ENCODE results near the gene CDC45.
"Not testable (repeated sequence)": the region's sequence is repeated elsewhere in the genome, so short reads cannot be mapped to it uniquely, and the experiment has no call there.

Gene CDC45

GRCh38 chr22:19533857-19534256 lies 54.1 kb downstream of the CDC45 start:
- FAIRE-seq = no peak

- no peak for FAIRE-seq
These were observed 55.3 kb downstream of the CDC45 start for GRCh38 chr22:19535001-19535400.

GRCh38 chr22:19536564-19536963 lies 56.8 kb downstream of the CDC45 start:
- FAIRE-seq = no peak

- FAIRE-seq = no peak
These were observed 58.3 kb downstream of the CDC45 start for GRCh38 chr22:19537941-19538488.

- no peak for FAIRE-seq
These were observed 60.7 kb downstream of the CDC45 start for GRCh38 chr22:19540394-19540793.

GRCh38 chr22:19543970-19544708 lies 64.4 kb downstream of the CDC45 start:
- no peak for FAIRE-seq

GRCh38 chr22:19545935-19546207 lies 66.2 kb downstream of the CDC45 start:
- no peak for FAIRE-seq

GRCh38 chr22:19546680-19547079 lies 67.0 kb downstream of the CDC45 start:
- no peak for FAIRE-seq

GRCh38 chr22:19547620-19548019 lies 67.9 kb downstream of the CDC45 start:
- FAIRE-seq = no peak

- FAIRE-seq = not testable (repeated sequence)
These were observed 68.7 kb downstream of the CDC45 start for GRCh38 chr22:19548427-19548826.

- no peak for FAIRE-seq
These were observed 69.2 kb downstream of the CDC45 start for GRCh38 chr22:19548964-19549363.

- FAIRE-seq = no peak
These were observed 69.7 kb downstream of the CDC45 start for GRCh38 chr22:19549428-19549827.

- no peak for FAIRE-seq
These were observed 70.7 kb downstream of the CDC45 start for GRCh38 chr22:19550382-19550781.

- FAIRE-seq = no peak
These were observed 73.5 kb downstream of the CDC45 start for GRCh38 chr22:19553201-19553600.

GRCh38 chr22:19554834-19555404 lies 75.2 kb downstream of the CDC45 start:
- FAIRE-seq = no peak

GRCh38 chr22:19555651-19556050 lies 75.9 kb downstream of the CDC45 start:
- FAIRE-seq = no peak

- no peak for FAIRE-seq
These were observed 77.3 kb downstream of the CDC45 start for GRCh38 chr22:19556963-19557545.

- FAIRE-seq = no peak
These were observed 79.6 kb downstream of the CDC45 start for GRCh38 chr22:19559324-19559811.

- no peak for FAIRE-seq
These were observed 80.2 kb downstream of the CDC45 start for GRCh38 chr22:19559956-19560355.

GRCh38 chr22:19565382-19566278 lies 85.9 kb downstream of the CDC45 start:
- FAIRE-seq = no peak

- no peak for FAIRE-seq
These were observed 86.8 kb downstream of the CDC45 start for GRCh38 chr22:19566279-19567156.

Data from A204.1 (cell line).